HepG2 (cell line): Measurements from ENCODE around the gene TMEM63B.

ENCODE experiments used
- CTCF ChIP-seq: sonication (generic); formaldehyde crosslinking; IDR thresholded peaks from 2 replicates; pipeline ENCODE4 v1.5.0; 2020; ENCODE audit warnings: mild to moderate bottlenecking, missing genetic modification reagents, moderate library complexity
- GABPA ChIP-seq, 2 experiments: IDR thresholded peaks; 2 replicates each; pipeline ENCODE4 v1.6.1; 2011 to 2016; ENCODE audit warnings: low read depth in 2 of 2, low read length in 1 of 2, missing biosample characterization in 1 of 2, missing genetic modification characterization in 1 of 2
- RFX5 ChIP-seq: IDR thresholded peaks from 2 replicates; pipeline ENCODE4 v1.6.1; 2011; ENCODE audit warnings: low read depth, low read length, improper control_type of control experiment
- ZNF414 ChIP-seq: sonication (generic); formaldehyde crosslinking; IDR thresholded peaks from 2 replicates; pipeline ENCODE4 v1.5.0; 2020; ENCODE audit warnings: missing genetic modification reagents

GRCh38 chr6:44190715-44191114 is 63.4 kb downstream of the TMEM63B start:
- TF ChIP-seq GABPA (IDR thresholded peaks at IDR 0.05; ENCODE audit: low read depth, low read length) (no peak), GABPA (CRISPR knock-in tag; IDR thresholded peaks at IDR 0.05; ENCODE audit: low read depth) (no peak), RFX5 (no peak), ZNF414 (CRISPR knock-in tag) (no peak), CTCF (CRISPR knock-in tag) (no peak)
